ENCODE results near the gene TRO. TPM values are rescaled to one million over a fixed set of nuclear protein-coding genes. Genes with fewer than 3 reads are reported as not detected.
A peak's percentile ranks its signal among the peaks of the same experiment; 100 is the strongest.

The TRO gene
- total and polyA plus RNA-seq, 2 of the 13 experiments (the other 11 are each of a cell fraction or from before 2014, with no cell fraction given): 13.8 to 25.4 TPM

GRCh38 chrX:54885740-54886139, 34.9 kb upstream of the TRO start (continued):
- no peak for TF ChIP-seq BCL3 (CRISPR knock-in tag; IDR thresholded peaks at IDR 0.05)
- no peak for TF ChIP-seq MAFF (IDR thresholded peaks at IDR 0.05; ENCODE audit: low read depth, low read length)

DNA sequence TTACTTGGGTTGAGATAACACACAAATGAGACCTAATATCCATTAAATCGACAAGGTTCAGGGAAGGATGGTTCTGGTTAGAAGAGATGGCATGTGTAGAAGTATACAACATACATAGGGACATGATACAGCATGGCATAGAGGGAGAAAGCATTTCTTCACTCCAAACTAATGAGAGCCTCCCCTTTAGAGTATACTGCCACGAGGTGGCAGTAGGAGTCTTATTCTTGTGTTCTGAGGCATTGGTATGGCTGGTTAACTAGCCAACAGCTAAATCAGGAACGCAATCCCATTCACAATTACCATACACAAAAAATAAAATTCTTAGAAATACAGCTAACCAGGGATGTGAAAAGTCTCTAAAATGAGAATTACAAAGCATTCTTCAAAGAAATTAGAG, 29.1 kb upstream of the TRO start:
- Histone ChIP-seq H3K27ac (ENCODE audit: extremely low read length, insufficient read depth, low read length) (no peak overlapping the region), H2AFZ (ENCODE audit: low read length) (no peak overlapping the region), H4K20me1 (ENCODE audit: insufficient read depth, low read length) (no peaks in the 10 kb centered on the region), H3K9me3 (ENCODE audit: low read length) (no peaks in the 10 kb centered on the region), H3K36me3 (replicated peaks in 1 of 2; ENCODE audit: control insufficient read depth in 1 of 2, insufficient read depth in 2 of 2, low read length in 2 of 2) (no peaks in the 10 kb centered on the region), H3K4me2 (ENCODE audit: low read depth, low read length) (no peak overlapping the region), H3K4me3 (replicated peaks in 1 of 3; ENCODE audit: insufficient read depth in 1 of 3, low read depth in 2 of 3, low read length in 3 of 3) (no peak overlapping the region), H3K27me3 (ENCODE audit: control insufficient read depth in 1 of 2, insufficient read depth in 2 of 2, low read length in 2 of 2) (no peaks in the 10 kb centered on the region), H3K79me2 (ENCODE audit: insufficient read depth, low read length) (no peaks in the 10 kb centered on the region), H3K9ac (ENCODE audit: insufficient read depth, low read depth, low read length) (no peak overlapping the region), H3K4me1 (ENCODE audit: insufficient read depth, low read length) (no peaks in the 10 kb centered on the region)
- in situ Hi-C loops (cut with HindIII; ENCODE audit: extremely low pct_ligation_motif_present, low pct_unique_long_range_greater_than_20kb): no loop called here
- intact Hi-C loops (cut with micrococcal nuclease; ENCODE audit: unreplicated experiment): loop anchor here (2.0 kb wide), 1 partner anchor 119 kb away; no protein-coding TSS in a partner anchor
- 18% methylated on average over 3 of the region's 3 CpGs for WGBS (ENCODE audit: low lambda C conversion rate)
- CTCF ChIA-PET (ENCODE audit: low intra/inter-chr PET ratio, low total read pairs): interaction anchor here (1.4 to 2.1 kb wide), 2 partner anchors 120 to 166 kb away, joined by 6 to 17 read pairs; no protein-coding TSS in a partner anchor
- BruUV-seq (replicated peaks): no TSS peak
- FAIRE-seq (peak; percentile 67), ATAC-seq (peak; percentile 69), DNase-seq (ENCODE audit: low spot score) (peak; percentile 21)
- POLR2A ChIA-PET: interaction anchor here (1.1 kb wide), 1 partner anchor 252 kb away, joined by 4 read pairs; no protein-coding TSS in a partner anchor
- peak; percentile 60; the same call in 1 of the 2 replicates for TF ChIP-seq SMC3 (IDR thresholded peaks at IDR 0.05; ENCODE audit: low read length)
- TF ChIP-seq ZNF33A (CRISPR knock-in tag; IDR thresholded peaks at IDR 0.05; ENCODE audit: borderline replicate concordance): no peak
- TF ChIP-seq CREB3 (CRISPR knock-in tag; IDR thresholded peaks at IDR 0.05): no peak
- TF ChIP-seq MYPOP (CRISPR knock-in tag; IDR thresholded peaks at IDR 0.05): no peak
- TF ChIP-seq, protein P1, sequence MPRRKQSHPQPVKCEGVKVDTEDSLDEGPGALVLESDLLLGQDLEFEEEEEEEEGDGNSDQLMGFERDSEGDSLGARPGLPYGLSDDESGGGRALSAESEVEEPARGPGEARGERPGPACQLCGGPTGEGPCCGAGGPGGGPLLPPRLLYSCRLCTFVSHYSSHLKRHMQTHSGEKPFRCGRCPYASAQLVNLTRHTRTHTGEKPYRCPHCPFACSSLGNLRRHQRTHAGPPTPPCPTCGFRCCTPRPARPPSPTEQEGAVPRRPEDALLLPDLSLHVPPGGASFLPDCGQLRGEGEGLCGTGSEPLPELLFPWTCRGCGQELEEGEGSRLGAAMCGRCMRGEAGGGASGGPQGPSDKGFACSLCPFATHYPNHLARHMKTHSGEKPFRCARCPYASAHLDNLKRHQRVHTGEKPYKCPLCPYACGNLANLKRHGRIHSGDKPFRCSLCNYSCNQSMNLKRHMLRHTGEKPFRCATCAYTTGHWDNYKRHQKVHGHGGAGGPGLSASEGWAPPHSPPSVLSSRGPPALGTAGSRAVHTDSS (CRISPR knock-in tag; conservative IDR thresholded peaks at IDR 0.05): no peak
- TF ChIP-seq STAG1 (CRISPR knock-in tag; IDR thresholded peaks at IDR 0.05): peak; percentile 77
- TF ChIP-seq DMTF1 (CRISPR knock-in tag; IDR thresholded peaks at IDR 0.05): no peak
- no peak for TF ChIP-seq ARID3A (IDR thresholded peaks at IDR 0.05; ENCODE audit: low read depth, low read length)
- no peak for TF ChIP-seq DDIT3 (CRISPR knock-in tag; IDR thresholded peaks at IDR 0.05)
- TF ChIP-seq ZNF773 (CRISPR knock-in tag; IDR thresholded peaks at IDR 0.05; ENCODE audit: borderline replicate concordance): no peak

Measured in HepG2 (cell line).